CD4-positive, alpha-beta T cell treated with Interleukin-2 at 100 ng/mL for 4 hours (primary cell): ENCODE measurements around the gene RDH11.

ENCODE experiments used
- DNase-seq: peaks from one replicate; pipeline ENCODE4 v3.0.0-alpha.2; 2020; ENCODE audit warnings: low spot score

Gene RDH11

DNA sequence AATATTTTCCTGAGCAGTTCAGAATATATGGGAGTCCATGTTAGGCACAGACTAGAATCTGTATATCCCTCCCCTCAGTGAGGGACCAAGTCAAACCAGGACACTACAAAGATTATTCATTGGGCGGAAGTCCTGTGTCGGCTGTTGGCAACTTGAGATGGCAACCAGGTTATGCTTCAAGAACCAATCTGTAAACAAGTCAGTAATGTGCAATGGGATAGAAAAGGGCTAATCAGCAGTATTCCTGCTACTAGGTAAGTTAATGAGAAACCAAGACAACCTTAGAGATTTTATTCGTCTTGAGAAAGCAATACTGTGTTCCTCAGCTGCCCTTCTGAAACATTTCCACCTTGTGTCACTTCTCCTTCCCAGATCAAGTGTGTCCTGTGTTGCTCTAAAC is 49.4 kb downstream of the RDH11 start:
- no peak for DNase-seq

DNA sequence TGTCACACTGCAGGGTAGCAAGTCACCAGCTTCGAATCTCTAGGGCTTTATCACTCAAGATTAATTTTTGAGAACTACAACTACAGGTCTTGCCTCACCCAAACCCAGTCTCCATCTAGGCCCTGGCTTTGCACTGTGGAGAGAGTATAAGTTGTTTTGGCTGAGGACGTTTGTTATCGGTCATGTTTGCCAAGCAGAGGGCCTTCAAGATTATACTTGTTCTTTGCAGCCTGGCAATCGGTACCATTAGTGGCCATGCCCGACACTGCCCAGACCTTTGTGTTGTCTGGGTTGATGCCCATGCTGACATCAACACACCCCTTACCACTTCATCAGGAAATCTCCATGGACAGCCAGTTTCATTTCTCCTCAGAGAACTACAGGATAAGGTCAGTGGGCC is 50.1 kb downstream of the RDH11 start:
- no peak for DNase-seq

DNA sequence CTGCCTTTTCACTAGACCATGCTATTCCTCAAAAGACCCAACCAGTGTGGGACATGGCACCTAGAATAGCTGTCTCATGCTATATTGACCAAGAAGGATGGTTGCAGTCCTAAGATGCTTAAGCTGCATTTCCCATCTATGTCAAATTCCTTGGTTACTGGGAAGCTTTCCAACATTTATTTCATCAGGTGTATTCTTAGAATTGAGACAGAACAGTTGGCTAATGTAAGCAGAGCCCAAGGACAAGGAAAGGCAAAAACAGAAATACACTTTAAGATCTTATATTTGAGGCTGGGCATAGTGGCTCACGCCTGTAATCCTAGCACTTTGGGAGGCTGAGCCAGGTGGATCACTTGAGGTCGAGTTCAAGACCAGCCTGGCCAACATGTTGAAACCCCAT is 51.1 kb downstream of the RDH11 start:
- DNase-seq, result no peak

DNA sequence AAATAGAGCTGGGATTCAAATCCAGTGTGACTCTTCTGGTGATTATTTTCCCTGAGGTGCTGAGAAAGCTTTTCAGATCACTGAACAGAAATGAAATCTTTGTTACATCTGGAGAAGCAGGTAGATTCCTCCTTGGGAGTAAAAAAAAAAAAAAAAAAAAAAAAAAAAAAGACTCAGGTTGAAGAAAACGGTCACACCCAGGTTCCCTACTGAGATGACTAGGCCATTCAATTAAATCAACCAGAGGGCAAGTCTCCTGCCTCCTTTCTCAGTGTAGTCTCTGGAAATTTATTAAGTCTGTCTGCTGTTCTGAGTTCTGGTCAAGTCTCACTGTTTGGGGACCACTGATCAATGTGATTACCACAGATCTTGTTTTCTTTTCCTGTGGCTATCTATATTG is 51.9 kb downstream of the RDH11 start:
- no peak for DNase-seq

DNA sequence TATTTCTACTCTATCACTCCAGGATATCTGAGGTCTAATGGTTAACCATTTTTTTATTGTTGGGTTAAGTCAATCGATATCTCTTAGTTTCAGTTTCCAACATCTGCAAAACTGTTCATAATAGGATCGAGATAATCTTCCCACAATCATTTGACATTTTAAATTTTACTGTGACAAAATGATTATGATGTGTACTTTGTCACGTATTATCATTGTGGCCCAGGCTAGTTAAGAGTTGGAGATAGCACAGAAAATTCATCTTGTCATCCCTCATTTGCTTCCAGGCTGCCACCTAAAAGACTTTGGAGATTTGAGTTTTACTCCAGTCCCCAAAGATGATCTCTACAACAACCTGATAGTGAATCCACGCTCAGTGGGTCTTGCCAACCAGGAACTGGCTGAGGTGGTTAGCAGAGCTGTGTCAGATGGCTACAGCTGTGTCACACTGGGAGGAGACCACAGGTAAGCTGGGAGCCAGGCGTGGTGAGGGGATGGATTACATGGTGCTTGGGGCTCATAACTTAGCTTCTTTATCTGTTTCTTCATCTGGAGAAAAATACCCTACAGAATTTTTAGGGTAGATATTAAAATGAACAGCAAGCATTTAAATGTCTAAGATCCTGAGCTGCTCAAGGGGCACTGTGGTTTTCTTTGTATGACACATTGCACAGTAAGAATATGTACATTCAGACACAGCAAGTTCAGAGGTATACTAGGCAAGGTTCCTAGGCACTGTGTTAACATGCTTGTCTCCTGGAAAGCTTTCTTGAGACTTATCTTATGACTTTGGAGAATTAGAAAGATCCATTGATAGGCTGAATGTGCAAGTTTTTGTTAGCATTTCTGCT is 53.4 kb downstream of the RDH11 start:
- no peak for DNase-seq

DNA sequence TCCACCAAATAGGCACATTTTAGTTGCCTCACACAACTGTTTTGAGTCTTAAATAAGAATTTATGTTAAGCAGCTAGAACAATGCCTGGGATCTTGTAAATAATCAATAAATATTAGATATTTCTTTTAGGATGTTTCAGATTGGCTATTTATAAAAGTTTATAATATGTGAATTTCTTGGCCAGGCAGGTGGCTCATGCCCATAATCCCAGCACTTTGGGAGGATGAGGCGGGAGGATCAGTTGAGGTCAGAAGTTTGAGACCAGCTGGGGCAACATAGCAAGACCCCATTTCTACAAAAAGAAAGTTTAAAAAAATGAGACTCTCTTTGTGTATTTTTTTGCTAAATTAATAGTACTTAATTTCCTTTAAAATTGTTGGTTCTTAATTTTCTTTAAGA is 54.1 kb downstream of the RDH11 start:
- DNase-seq, result no peak

DNA sequence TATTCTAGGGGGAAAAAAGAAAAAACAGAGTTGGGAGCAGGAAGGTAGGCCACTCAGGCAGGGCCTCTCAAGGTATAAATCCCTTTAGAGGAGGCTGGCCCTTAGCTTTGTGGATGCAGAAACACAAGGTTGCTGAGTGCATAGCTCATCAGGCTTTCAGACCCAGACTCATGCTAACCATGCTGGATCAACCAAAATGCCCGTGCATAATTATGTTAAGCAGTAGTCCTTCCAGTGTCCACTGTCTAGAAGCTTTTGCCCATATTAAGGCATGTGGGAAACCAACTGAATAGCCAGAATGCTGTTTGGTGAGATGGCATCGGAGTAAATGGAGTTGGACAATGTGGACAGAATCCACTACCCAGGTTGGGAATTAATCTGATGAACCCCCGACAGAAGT is 56.9 kb downstream of the RDH11 start:
- DNase-seq, result no peak

DNA sequence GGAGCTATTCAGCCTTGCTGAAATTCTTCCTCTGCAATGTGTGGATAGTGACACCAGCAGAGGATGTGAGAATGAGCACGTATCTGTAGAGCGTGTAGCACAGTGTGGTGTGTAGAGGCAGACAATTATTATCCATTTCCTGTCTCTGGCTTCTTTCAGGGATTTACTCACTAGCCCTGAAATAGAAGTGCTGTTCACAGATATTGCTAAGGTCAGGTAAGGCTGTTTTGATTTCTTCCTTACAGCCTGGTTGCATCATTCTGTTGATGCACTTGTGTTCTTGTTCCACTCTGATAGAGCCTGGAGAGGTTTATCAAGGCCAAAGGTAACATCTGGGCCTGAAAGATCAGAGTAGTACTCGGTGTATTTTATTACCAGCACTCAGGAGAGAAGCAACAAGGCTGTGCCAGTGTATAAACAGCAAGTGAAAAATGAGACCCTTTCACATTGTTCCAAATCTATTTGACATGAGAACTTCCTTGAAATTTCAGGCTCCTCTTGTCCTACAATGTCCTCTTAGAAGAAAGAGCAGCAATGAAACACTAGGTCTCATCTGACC is 59.1 kb downstream of the RDH11 start:
- no peak for DNase-seq

DNA sequence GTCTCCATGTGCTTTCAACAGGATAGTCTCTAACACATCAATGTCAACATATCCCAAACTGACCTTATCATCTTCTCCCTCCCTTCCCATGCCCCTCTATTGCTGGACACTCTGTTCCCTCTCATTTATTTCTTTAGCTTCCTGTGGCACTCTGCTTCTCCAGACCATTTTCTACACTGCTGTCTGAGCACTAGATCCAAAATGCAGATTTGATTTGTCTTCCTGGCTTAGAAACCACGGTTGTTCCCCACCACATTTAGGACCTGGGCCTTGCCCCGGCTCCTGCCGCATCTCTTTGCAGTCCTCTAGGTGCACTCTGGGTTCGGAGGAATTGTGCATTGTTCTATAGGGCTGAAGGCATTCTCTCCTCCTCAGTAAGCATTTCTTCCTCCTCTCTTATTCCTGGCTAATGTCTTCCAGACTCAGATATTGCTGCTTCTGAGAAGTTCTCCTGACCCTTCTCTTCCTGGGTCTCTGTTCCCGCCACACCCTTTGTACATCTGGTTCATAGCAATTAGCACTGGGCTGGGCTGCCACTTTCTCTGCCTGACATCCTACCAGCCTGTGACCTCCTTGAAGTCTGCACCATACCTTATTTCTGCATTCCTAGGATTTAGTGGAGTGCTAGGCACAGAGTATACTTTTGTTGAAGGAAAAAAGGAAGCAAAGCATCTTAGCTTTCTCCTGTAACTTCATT is 62.0 kb downstream of the RDH11 start:
- no peak for DNase-seq

DNA sequence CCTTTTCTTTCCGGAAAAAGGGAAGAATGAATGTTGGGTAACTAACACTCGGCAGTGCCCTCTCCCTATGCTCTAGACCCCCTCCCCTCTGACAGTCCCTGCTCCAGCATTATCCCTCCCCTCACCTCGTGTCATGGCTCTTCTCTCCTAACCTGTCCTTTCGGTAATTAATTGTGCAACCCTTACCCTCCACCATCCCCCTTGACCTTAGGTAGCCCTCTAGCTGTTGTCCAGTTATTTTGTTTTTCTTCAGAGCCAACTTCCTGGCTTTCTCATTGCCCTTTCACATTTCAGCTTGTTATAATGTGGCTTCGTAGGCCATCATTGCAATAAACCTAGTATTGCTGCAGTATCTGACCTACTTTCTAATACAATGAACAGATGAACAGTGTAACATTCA is 64.6 kb downstream of the RDH11 start:
- no peak for DNase-seq

DNA sequence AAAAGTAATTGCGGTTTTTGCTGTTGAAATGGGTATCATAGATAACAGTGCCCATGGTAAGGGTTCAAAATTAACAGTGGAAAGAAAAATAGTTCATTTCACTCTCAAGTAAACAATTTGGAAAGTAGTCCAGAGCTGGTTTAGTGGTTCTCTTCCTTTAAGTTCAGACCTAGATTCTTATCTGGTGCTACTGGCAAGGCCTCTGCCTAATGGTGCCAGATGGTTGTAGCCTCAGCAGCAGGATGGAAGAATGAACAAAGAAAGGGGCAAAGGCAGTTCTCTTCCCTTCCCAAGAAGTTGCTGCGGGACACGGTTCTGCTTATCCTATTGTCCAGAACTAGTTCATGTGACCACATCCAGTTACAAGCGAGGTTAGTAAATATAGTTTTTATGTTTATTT is 65.4 kb downstream of the RDH11 start:
- no peak for DNase-seq

DNA sequence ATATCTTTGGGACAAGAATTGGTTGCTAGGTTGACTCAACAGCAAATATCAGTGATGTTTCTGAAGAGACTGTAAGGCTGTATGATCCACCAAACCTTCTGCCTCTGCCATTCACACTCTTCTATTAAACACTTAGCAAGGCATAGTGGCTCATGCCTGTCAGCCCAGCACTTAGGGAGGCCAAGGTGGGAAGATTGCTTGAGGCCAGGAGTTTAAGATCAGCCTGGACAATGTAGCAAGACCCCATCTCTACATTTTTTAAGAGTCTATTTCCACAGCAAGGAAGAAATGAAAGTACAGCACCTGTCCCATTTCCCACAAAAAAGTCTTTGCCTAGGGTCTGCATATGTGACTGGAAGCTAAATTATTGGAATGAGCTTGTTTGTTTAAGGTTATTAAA is 68.0 kb downstream of the RDH11 start:
- no peak for DNase-seq
